Liver (tissue), 9 donors: Measurements from ENCODE around the gene SMPDL3B. TPM values are rescaled to one million over a fixed set of nuclear protein-coding genes. Genes with fewer than 3 reads are reported as not detected.
"Not testable (repeated sequence)": the region's sequence is repeated elsewhere in the genome, so short reads cannot be mapped to it uniquely, and the experiment has no call there.

Experiments
- DNase-seq: peaks from one replicate; pipeline ENCODE4 v3.0.0-alpha.2; 2017; ENCODE audit warnings: low spot score
- H3K27ac ChIP-seq, 2 donors: one replicate each; pipeline ENCODE4 v1.7.0; 2013; ENCODE audit warnings: inconsistent platforms in 2 of 2, low read length in 2 of 2, control low read depth in 1 of 2, low read depth in 1 of 2, mild to moderate bottlenecking in 1 of 2
- H3K27me3 ChIP-seq, 4 donors: one replicate each; pipeline versions ENCODE4 v1.6.1 to v1.7.0; 2013; ENCODE audit warnings: low read length in 3 of 4, inconsistent platforms in 1 of 4, mild to moderate bottlenecking in 1 of 4, moderate library complexity in 1 of 4; ENCODE audit not compliant: control insufficient read depth in 4 of 4, insufficient read depth in 4 of 4
- H3K36me3 ChIP-seq, 4 donors: one replicate each; pipeline versions ENCODE4 v1.6.1 to v1.7.0; 2013; ENCODE audit warnings: low read length in 3 of 4, mild to moderate bottlenecking in 3 of 4, low read depth in 1 of 4, moderate library complexity in 1 of 4; ENCODE audit not compliant: control insufficient read depth in 4 of 4, insufficient read depth in 3 of 4
- H3K4me1 ChIP-seq, 4 donors: one replicate each; pipeline versions ENCODE4 v1.6.1 to v1.7.0; 2013; ENCODE audit warnings: low read length in 3 of 4, mild to moderate bottlenecking in 3 of 4, moderate library complexity in 1 of 4; ENCODE audit not compliant: control insufficient read depth in 4 of 4, insufficient read depth in 4 of 4
- H3K4me3 ChIP-seq, 3 donors: one replicate each; pipeline versions ENCODE4 v1.6.1 to v1.7.0; 2013; ENCODE audit warnings: low read length in 3 of 3, control low read depth in 1 of 3, low read depth in 1 of 3, mild to moderate bottlenecking in 1 of 3
- H3K9ac ChIP-seq, 2 donors: one replicate each; pipeline ENCODE4 v1.7.0; 2013; ENCODE audit warnings: low read length in 2 of 2, mild to moderate bottlenecking in 2 of 2, moderate library complexity in 2 of 2, control low read depth in 1 of 2, low read depth in 1 of 2
- H3K9me3 ChIP-seq, 4 donors: one replicate each; pipeline versions ENCODE4 v1.6.1 to v1.7.0; 2013; ENCODE audit warnings: low read length in 3 of 4; ENCODE audit not compliant: control insufficient read depth in 4 of 4
- EGR1 ChIP-seq, 2 donors: IDR thresholded peaks; 2 replicates each; pipeline ENCODE4 v1.6.1; 2016 to 2018; ENCODE audit warnings: antibody characterized with exemption in 2 of 2, low read depth in 2 of 2
- FOXA1 ChIP-seq: IDR thresholded peaks from 2 replicates; pipeline ENCODE4 v1.6.1; 2016; ENCODE audit warnings: antibody characterized with exemption
- FOXA2 ChIP-seq: IDR thresholded peaks from 2 replicates; pipeline ENCODE4 v1.6.1; 2016; ENCODE audit warnings: antibody characterized with exemption
- GABPA ChIP-seq, 2 donors: IDR thresholded peaks in 1 of 2; conservative IDR thresholded peaks in 1 of 2; 2 replicates each; pipeline ENCODE4 v1.6.1; 2016; ENCODE audit warnings: antibody characterized with exemption in 2 of 2, mild to moderate bottlenecking in 1 of 2, moderate library complexity in 1 of 2
- HNF4A ChIP-seq, 2 donors: conservative IDR thresholded peaks; 2 replicates each; pipeline ENCODE4 v1.6.1; 2016; ENCODE audit warnings: antibody characterized with exemption in 2 of 2, mild to moderate bottlenecking in 2 of 2
- HNF4G ChIP-seq: IDR thresholded peaks from 2 replicates; pipeline ENCODE4 v1.6.1; 2016; ENCODE audit warnings: antibody characterized with exemption
- JUND ChIP-seq, 2 donors: IDR thresholded peaks; 2 replicates each; pipeline ENCODE4 v1.6.1; 2016; ENCODE audit warnings: antibody characterized with exemption in 2 of 2
- NR2F2 ChIP-seq: IDR thresholded peaks from 2 replicates; pipeline ENCODE4 v1.6.1; 2016; ENCODE audit warnings: antibody characterized with exemption
- RAD21 ChIP-seq, 2 donors: IDR thresholded peaks; 2 replicates each; pipeline ENCODE4 v1.6.1; 2016; ENCODE audit warnings: antibody characterized with exemption in 2 of 2, mild to moderate bottlenecking in 2 of 2
- RXRA ChIP-seq, 2 donors: IDR thresholded peaks; 2 replicates each; pipeline ENCODE4 v1.6.1; 2017 to 2018; ENCODE audit warnings: antibody characterized with exemption in 2 of 2, mild to moderate bottlenecking in 1 of 2
- SP1 ChIP-seq: IDR thresholded peaks from 2 replicates; pipeline ENCODE4 v1.6.1; 2018; ENCODE audit warnings: antibody characterized with exemption, mild to moderate bottlenecking
- TAF1 ChIP-seq: conservative IDR thresholded peaks from 2 replicates; pipeline ENCODE4 v1.6.1; 2016; ENCODE audit warnings: antibody characterized with exemption, mild to moderate bottlenecking
- YY1 ChIP-seq: IDR thresholded peaks from 2 replicates; pipeline ENCODE4 v1.6.1; 2016; ENCODE audit warnings: antibody characterized with exemption, mild to moderate bottlenecking
- WGBS: extraction: QIAGEN DNeasy Blood & Tissue Kit; methylation state at CpG from one replicate; pipeline ENCODE4 v1.1.7; 2013; 5-methylcytosine and 5-hydroxymethylcytosine counted together
- polyA plus RNA-seq, 2 donors: library from polyadenylated mRNA; stranded (reverse) in 1 of 2; unstranded in 1 of 2; fragments of 200-250 nt in 1 of 2; fragments of >200 nt in 1 of 2; fragmentation: Nextera tagmentation in 1 of 2; extraction: Ambion mirVana in 1 of 2; gene quantifications; one replicate each; pipeline versions ENCODE4 v1.2.1 to v1.2.3, GENCODE V29; 2013 to 2015
- total RNA-seq, 2 donors: library from RNA; depleted of rRNA; stranded (reverse); fragments of >200 nt; gene quantifications; one replicate each; pipeline ENCODE4 v1.2.3, GENCODE V29; 2014
- TF ChIP-seq, protein P1 (sequence below): fragments of 150-350 bp; IDR thresholded peaks from 2 replicates; pipeline ENCODE4 v1.5.1; 2017; ENCODE audit warnings: improper control_type of control experiment, low read depth, low read length; ENCODE audit not compliant: missing input control
- TF ChIP-seq, protein P2 (sequence below): IDR thresholded peaks from 2 replicates; pipeline ENCODE4 v1.6.1; 2016; ENCODE audit warnings: antibody characterized with exemption
- TF ChIP-seq, protein P3 (sequence below): IDR thresholded peaks from 2 replicates; pipeline ENCODE4 v1.6.1; 2016; ENCODE audit warnings: antibody characterized with exemption
- TF ChIP-seq, protein P4 (sequence below): IDR thresholded peaks from 2 replicates; pipeline ENCODE4 v1.6.1; 2016; ENCODE audit warnings: antibody characterized with exemption
- TF ChIP-seq, protein P5 (sequence below): IDR thresholded peaks from 2 replicates; pipeline ENCODE4 v1.6.1; 2016; ENCODE audit warnings: antibody characterized with exemption, mild to moderate bottlenecking
- donor health status: healthy.
- donor health status: healthy.
- donor health status: healthy.
- donor health status: healthy.
- donor health status: healthy.

The SMPDL3B gene
- total and polyA plus RNA-seq, 4 donors: 0.24 to 0.37 (median 0.32) TPM

DNA sequence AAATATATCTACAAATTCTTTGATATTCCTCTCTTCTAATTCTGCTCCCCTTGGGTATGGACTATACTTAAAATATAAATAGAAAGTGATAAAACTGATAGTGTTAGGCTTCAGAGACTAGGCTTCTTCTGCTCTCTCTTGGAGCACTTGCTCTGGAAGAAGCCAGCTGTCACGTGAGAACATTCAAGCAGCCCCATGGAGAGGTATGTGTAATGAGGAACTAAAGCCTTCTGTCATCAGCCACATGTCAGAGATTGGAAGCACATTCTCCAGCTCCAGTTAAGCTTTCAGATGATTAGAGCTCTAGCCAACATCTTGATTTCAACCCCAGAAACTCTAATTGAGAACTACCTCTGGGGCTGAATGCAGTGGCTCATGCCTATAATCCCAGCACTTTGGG, 59.3 kb downstream of the SMPDL3B start:
- H3K27me3 ChIP-seq: no peaks in the 10 kb centered on the region
- no peak for DNase-seq
- no peaks in the 10 kb centered on the region for H3K4me1 ChIP-seq
- WGBS: 79% methylated on average over 1 of the region's 1 CpG
- no peak overlapping the region for H3K4me3 ChIP-seq
- H3K9me3 ChIP-seq: no peaks in the 10 kb centered on the region
- TF ChIP-seq RXRA (IDR thresholded peaks at IDR 0.05) (no peak), HNF4G (no peak), FOXA2 (no peak), SP1 (no peak), FOXA1 (no peak), JUND (IDR thresholded peaks at IDR 0.05) (no peak), TAF1 (no peak), NR2F2 (no peak), EGR1 (IDR thresholded peaks at IDR 0.05; ENCODE audit: low read depth in 2 of 2) (no peak), HNF4A (conservative IDR thresholded peaks at IDR 0.05) (no peak), YY1 (no peak), RAD21 (IDR thresholded peaks at IDR 0.05) (no peak), GABPA (IDR thresholded peaks at IDR 0.05 in 1 of 2, conservative IDR thresholded peaks at IDR 0.05 in 1 of 2) (no peak)
- TF ChIP-seq, protein P1, sequence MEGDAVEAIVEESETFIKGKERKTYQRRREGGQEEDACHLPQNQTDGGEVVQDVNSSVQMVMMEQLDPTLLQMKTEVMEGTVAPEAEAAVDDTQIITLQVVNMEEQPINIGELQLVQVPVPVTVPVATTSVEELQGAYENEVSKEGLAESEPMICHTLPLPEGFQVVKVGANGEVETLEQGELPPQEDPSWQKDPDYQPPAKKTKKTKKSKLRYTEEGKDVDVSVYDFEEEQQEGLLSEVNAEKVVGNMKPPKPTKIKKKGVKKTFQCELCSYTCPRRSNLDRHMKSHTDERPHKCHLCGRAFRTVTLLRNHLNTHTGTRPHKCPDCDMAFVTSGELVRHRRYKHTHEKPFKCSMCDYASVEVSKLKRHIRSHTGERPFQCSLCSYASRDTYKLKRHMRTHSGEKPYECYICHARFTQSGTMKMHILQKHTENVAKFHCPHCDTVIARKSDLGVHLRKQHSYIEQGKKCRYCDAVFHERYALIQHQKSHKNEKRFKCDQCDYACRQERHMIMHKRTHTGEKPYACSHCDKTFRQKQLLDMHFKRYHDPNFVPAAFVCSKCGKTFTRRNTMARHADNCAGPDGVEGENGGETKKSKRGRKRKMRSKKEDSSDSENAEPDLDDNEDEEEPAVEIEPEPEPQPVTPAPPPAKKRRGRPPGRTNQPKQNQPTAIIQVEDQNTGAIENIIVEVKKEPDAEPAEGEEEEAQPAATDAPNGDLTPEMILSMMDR: no peak
- TF ChIP-seq, protein P2, sequence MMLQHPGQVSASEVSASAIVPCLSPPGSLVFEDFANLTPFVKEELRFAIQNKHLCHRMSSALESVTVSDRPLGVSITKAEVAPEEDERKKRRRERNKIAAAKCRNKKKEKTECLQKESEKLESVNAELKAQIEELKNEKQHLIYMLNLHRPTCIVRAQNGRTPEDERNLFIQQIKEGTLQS: no peak
- TF ChIP-seq, protein P3, sequence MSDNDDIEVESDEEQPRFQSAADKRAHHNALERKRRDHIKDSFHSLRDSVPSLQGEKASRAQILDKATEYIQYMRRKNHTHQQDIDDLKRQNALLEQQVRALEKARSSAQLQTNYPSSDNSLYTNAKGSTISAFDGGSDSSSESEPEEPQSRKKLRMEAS: no peak
- TF ChIP-seq, protein P4, sequence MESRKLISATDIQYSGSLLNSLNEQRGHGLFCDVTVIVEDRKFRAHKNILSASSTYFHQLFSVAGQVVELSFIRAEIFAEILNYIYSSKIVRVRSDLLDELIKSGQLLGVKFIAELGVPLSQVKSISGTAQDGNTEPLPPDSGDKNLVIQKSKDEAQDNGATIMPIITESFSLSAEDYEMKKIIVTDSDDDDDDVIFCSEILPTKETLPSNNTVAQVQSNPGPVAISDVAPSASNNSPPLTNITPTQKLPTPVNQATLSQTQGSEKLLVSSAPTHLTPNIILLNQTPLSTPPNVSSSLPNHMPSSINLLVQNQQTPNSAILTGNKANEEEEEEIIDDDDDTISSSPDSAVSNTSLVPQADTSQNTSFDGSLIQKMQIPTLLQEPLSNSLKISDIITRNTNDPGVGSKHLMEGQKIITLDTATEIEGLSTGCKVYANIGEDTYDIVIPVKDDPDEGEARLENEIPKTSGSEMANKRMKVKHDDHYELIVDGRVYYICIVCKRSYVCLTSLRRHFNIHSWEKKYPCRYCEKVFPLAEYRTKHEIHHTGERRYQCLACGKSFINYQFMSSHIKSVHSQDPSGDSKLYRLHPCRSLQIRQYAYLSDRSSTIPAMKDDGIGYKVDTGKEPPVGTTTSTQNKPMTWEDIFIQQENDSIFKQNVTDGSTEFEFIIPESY: no peak
- TF ChIP-seq, protein P5, sequence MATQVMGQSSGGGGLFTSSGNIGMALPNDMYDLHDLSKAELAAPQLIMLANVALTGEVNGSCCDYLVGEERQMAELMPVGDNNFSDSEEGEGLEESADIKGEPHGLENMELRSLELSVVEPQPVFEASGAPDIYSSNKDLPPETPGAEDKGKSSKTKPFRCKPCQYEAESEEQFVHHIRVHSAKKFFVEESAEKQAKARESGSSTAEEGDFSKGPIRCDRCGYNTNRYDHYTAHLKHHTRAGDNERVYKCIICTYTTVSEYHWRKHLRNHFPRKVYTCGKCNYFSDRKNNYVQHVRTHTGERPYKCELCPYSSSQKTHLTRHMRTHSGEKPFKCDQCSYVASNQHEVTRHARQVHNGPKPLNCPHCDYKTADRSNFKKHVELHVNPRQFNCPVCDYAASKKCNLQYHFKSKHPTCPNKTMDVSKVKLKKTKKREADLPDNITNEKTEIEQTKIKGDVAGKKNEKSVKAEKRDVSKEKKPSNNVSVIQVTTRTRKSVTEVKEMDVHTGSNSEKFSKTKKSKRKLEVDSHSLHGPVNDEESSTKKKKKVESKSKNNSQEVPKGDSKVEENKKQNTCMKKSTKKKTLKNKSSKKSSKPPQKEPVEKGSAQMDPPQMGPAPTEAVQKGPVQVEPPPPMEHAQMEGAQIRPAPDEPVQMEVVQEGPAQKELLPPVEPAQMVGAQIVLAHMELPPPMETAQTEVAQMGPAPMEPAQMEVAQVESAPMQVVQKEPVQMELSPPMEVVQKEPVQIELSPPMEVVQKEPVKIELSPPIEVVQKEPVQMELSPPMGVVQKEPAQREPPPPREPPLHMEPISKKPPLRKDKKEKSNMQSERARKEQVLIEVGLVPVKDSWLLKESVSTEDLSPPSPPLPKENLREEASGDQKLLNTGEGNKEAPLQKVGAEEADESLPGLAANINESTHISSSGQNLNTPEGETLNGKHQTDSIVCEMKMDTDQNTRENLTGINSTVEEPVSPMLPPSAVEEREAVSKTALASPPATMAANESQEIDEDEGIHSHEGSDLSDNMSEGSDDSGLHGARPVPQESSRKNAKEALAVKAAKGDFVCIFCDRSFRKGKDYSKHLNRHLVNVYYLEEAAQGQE: no peak
- no peak overlapping the region for H3K9ac ChIP-seq
- H3K27ac ChIP-seq: no peak overlapping the region
- H3K36me3 ChIP-seq: peaks cover 2 to 55% (median 41%) of the 10 kb centered on the region in 4 donors

DNA sequence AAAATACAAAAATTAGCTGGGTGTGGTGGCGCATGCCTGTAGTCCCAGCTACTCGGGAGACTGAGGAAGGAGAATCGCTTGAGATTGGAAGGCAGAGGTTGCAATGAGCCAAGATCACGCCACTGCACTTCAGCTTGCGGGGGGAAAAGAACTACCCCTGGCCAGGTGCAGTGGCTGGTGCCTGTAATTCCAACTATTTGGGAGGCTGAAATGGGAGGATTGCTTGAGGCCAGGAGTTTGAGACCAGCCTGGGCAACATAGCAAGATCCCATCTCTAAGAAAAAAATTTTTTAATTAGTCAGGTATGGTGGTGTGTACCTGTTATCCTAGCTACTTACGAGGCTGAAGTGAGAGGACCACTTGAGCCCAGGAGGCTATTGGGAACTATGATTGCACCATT, 59.7 kb downstream of the SMPDL3B start:
- not testable (repeated sequence) for H3K4me1 ChIP-seq, H3K9me3 ChIP-seq, H3K27ac ChIP-seq, H3K9ac ChIP-seq, H3K27me3 ChIP-seq, DNase-seq, H3K4me3 ChIP-seq
- WGBS: 97% methylated on average over 6 of the region's 6 CpGs
- H3K36me3 ChIP-seq: peaks cover 2 to 52% (median 40%) of the 10 kb centered on the region in 4 donors
